CD4-positive, alpha-beta T cell treated with Interleukin-15 for 4 hours (primary cell): ENCODE measurements around the gene FAM171A2.
"Not testable (repeated sequence)": the region's sequence is repeated elsewhere in the genome, so short reads cannot be mapped to it uniquely, and the experiment has no call there.

Experiments used
- DNase-seq: peaks from one replicate; pipeline ENCODE4 v3.0.0-alpha.2; 2020; ENCODE audit warnings: low spot score

Gene FAM171A2

GRCh38 chr17:44383861-44384260 is 20.2 kb upstream of the FAM171A2 start:
- no peak for DNase-seq

DNA sequence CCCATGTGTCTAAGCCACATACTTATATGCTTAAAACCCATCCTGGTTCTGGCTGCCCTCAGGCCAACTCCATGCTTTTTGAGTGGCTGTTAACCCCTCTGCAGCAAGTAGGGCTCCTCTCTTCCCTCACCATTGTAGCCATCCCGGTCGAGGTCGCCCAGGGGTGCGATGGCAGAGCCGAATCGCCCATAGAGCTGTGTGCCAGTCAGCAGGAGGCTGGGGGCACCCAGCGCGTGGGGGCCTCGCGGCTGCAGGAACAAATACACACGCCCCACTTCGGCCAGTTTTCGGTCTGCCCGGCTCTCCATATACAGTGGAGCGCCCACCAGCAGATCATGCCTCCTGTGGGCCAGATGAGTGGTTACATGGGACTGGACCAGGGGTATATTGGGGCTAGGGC is 19.7 kb upstream of the FAM171A2 start:
- DNase-seq: no peak

- no peak for DNase-seq
These were observed 19.3 kb upstream of the FAM171A2 start for GRCh38 chr17:44382917-44383316.

GRCh38 chr17:44381810-44382305 is 18.2 kb upstream of the FAM171A2 start:
- no peak for DNase-seq

DNA sequence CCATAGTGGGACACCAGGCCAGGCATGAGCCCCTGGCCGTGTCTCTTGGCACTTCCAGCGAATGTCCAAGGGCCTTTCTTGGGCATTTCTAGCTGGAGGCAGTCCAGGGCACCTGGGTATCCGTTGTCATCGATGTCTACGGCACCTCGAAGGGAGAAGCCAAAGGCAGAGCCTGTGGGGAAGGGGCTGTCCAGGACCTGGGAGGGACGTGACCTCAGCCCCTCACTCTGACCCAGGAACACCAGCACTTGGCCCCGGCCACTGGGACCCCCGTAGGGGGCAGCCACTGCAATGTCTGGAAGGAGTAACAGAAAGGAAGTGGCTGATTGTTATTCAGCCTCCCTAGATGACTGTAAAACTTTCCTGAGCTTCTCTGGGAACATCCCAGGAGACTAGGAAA is 17.1 kb upstream of the FAM171A2 start:
- no peak for DNase-seq

GRCh38 chr17:44379887-44380286 is 16.2 kb upstream of the FAM171A2 start:
- DNase-seq: no peak

DNA sequence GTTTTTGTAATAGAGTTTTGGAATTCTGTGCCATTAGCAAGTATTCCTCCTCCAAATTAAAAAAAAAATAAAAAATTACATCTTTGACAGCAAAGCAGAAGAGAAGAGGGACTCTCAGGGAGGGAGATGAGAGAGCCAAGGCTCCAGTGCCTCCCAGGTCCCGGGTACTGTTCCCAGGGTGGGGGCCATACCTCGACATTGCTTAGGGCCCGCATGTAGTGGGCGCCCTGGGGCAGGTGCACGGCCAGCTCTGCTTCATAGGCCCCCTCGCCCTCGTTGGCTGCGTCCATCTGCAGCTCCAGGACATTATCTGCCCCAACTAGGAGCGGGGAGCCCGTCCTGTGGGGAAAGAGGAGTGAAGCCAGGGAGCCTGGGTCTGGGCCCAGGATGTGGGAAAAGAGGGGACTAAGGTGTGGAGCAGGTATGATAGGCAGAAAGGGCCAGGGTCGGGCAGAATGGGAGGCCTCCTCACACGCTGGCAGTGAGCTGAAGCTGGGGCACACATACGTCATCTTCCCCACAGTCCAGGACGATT is 14.6 kb upstream of the FAM171A2 start:
- no peak for DNase-seq

DNA sequence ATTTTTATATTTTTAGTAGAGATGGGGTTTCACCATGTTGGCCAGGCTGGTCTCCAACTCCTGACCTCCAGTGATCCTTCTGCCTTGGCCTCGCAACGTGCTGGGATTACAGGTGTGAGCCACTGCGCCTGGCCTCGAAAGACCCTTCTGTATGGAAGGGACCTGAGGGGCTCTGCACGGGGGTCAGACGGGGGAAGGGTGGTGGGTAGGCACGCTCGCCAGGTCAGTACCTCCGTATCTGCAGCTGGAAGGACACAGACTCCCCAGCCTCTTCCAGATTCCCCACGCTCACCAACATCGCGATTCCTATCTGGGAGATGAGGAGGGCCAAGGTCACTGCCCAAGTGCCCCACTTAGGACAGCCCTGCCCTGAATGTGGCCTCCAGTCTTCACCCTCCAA is 13.1 kb upstream of the FAM171A2 start:
- no peak for DNase-seq

- no peak for DNase-seq
These were observed 12.5 kb upstream of the FAM171A2 start for GRCh38 chr17:44376124-44376523.

DNA sequence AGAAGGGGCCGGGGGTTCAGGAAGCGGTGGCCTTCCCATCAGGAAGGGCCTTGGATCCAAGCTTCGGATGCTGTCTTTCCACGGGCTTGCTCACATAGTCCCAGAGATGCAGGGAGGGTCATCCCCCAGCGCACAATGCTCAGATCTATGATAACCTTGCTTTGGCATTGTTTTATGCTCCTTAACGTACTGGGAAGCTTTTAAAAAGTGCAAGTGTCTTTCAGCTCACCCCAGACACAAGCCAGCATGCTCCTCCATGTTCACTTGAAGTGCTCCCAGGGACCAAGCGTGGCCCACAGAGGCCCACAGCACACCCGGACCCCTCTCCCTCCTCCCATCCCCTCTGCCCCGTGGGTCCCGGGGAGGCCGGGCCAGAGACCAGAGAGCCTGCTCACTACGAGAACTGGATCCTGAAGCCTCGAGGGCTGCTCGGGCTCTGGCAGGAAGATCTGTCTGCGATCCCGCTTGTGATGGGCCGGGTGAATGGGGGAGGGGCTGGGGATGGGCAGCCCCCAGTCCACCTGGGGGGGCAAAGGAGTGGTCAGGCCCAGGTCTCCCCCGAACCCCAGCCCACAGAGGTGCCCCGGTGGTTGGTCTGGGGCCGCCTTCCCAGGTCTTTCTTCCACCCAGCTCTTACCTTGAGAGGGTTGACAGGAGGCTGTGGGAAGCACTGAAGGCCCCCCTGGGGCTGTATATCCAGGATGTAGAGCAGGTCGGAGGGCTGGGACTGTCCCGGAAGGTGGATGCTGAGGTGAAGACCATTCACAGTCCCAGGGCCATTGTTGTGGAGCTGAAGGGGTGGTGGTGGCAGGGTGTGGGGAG is 11.8 kb upstream of the FAM171A2 start:
- no peak for DNase-seq

DNA sequence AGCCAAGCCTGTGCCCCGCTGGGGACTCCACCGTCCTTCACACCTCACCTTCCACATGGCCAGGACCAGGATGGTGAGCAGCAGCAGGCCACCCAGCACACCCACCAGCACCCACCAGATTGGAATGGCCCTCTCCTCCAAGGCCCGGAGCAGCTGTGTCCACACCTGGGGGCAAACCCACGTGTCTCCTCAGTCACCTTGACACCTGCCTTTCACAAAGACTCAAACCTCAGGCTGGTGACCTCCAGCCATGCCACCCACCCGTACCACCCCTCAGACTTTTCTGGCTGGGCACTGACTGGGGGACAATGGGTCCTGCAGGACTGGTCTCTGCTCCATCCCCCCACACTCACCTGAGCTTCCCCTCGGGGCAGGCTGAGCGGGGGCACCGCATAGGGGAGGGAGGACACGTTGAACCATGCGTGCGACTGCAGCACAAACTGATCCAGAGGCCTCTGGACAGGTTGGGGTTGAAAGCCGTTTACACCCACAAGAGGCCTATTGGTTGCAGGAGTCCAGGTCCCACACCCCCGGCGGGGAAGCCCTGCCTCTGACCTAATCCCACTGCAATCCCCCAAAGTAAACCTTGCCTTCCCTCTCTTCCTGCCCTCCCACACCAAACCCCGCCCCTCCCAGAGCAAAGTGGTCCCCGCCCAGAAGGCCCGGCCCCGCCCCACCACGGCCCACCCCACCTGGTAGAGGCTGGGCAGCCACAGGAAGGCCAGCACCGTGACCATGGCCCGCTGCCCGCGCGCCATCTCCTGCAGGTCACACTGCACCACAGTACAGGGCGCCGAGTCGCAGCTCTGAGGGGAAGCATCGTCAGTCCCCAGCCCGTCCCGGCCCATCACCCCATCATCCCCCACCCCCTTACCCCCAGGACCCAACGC is 10.9 kb upstream of the FAM171A2 start:
- no peak for DNase-seq

DNA sequence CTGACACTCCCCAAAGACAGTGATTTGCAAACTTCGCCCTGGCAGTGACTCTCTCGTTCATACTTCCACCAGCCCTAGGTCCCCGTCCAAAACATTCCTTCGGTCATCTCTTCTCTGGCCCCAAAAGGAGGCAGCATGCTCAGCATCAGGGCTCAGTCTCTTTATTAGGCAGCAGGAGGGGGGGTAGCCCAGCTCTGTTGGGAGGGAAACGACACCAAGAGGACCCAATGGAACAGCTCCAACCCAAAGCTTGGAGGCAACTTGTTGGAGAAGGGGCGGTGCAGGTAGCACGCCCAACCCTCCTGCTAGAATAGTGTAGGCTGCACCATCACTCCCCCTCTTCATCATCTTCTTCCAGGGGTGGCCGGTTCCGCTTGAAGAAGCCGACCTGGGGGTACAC is 8.4 kb upstream of the FAM171A2 start:
- no peak for DNase-seq

DNA sequence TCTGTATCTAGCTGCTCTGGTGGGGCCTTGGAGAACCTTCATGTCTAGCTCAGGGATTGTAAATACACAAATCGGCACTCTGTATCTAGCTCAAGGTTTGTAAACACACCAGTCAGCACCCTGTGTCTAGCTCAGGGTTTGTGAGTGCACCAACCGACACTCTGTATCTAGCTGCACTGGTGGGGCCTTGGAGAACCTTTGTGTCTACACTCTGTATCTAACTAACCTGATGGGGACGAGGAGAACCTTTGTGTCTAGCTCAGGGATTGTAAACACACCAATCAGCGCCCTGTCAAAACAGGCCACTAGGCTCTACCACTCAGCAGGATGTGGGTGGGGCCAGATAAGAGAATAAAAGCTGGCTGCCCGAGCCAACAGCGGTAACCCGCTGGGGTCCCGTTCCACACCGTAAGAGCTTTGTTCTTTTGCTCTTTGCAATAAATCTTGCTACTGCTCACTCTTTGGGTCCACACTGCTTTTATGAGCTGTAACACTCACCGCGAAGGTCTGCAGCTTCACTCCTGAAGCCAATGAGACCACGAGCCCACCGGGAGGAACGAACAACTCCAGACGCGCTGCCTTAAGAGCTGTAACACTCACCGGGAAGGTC is 5.9 kb upstream of the FAM171A2 start:
- not testable (repeated sequence) for DNase-seq

- DNase-seq: not testable (repeated sequence)
These were observed 5.0 kb upstream of the FAM171A2 start for GRCh38 chr17:44368391-44369243.

DNA sequence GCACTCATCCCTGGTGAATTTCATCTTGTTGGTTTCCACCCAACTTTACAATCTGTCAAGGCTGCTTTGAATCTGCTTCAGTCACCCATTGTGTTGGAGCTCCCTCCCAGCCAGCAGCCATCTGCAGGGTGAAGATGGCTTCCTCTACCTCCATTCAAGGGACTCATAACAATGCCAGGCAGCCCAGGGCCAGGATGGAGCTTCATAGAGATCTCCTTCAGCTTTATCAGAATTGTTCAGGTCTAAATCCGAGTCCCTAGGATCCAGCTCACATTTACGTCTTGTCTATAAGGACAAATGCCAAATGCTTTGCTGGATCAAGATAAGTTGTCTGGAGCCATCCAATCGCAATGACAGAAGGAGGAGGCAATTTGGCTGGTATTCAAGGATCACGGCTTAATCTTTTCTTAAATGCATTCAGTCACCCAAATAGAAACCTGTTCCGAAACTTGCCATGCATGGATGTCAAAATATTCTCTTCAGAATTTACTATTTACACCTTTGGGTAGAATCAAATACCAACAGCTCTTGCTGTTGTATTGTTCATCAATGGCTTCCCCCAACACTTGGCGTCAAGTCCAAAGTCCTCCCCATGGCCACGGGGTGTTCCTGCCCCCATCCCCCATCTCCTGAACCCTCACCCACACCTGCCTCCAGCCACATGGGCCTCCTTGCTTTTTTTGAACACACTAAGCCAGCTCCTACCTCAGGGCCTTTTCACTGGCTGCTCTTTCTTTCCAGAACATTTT is 3.8 kb upstream of the FAM171A2 start:
- no peak for DNase-seq

- not testable (repeated sequence) for DNase-seq
These were observed 1.4 kb upstream of the FAM171A2 start for GRCh38 chr17:44365051-44365450.

DNA sequence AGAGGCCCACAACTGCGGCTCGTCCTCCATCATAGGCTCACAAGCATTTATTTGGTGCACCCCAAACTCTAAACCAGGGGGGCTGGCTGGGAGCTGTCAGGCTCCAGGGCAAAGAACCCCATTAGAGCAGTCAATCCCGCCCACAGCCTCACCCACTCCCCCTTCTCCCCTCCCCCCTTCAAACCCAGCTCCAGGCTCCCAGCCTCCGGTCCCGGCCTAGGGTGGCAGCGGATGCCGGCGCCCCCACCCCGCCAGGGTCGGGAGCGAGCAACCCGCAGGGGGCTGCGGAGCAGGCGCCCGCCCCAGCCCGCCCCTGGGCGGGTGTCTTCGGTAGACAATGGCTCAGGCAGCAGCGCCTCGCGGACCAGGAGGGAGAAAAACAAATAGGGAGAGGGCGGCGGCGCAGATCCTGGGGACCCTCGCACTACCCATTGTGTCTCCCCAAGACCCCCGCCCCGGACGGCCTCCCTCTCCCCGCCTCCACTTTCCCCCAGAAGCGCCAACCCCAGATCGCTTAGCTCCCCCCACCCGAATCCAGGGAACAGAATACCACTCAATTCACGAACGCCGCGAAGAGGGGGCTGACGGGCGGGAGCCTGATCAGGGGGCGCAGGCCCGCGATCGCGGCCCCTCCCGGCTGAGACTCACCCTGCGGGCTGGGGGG is 572 bp downstream of the FAM171A2 start:
- no peak for DNase-seq

- no peak for DNase-seq
These were observed 1.1 kb downstream of the FAM171A2 start for GRCh38 chr17:44362459-44362948.

DNA sequence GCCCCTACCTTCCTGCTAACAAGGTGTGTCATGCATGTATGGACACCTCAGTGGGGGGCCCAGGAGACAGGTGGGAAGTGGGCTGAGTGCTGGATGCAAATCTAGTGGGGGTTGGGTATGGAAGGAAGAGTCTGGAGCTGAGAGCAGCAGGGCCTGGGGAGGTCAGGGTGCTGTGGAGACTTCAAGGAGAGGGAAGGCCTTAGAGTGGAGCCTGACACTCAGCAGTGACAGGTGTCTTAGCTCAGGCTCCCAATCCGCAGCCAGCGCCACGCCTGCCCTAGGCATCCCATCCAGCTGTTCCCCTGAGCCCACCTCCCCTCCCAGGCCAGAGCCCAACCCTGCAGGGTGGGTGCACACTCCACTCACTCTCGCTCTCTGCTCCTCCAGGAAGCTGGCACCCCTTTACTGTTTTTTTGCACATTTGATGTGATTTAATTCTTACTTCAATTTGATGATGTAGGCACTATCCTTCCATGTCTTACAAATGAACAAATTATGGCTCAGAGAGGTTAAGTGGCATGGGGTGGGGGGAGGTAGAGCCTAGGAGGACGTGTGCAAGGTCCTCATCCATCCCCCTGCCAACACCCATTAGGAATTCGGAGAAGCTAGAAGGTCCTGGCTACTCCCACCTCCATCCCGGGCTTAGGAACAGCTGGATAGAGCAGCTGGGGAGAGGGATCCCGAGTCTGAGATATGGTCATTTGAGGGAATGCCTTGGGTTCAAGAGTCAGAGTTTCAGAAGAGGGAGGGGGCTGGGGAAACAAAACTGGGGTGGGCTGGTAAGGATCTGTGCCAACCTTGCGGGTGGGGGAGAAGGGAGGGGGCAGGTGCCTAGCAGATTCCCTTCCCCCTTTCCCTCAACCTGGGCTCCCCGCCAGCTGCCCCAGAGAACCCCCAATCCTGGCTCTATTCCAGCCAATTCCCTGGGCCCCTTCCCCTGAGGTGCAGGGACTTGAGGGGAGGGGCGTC is 2.1 kb downstream of the FAM171A2 start:
- DNase-seq: no peak
